Spleen (tissue), 11 donors: ENCODE results near the gene TENM3. TPM values are rescaled to one million over a fixed set of nuclear protein-coding genes. Genes with fewer than 3 reads are reported as not detected.

Experiments
- DNase-seq: peaks from one replicate; pipeline ENCODE4 v3.0.0-alpha.2; 2020
- H3K27ac ChIP-seq, 8 donors: fragments of 200-600 bp; sonication (generic) in 7 of 8; 1 replicate in 4 of 8; 2 replicates in 4 of 8; pipeline versions ENCODE4 v1.5.0 to v1.8.0; 2016 to 2021; ENCODE audit warnings: inconsistent platforms in 4 of 8, mild to moderate bottlenecking in 4 of 8, moderate library complexity in 1 of 8
- H3K27me3 ChIP-seq, 7 donors: fragments of 200-600 bp; sonication (generic) in 6 of 7; replicated peaks in 1 of 7; 1 replicate in 4 of 7; 2 replicates in 3 of 7; pipeline versions ENCODE4 v1.5.0 to v1.8.0; 2016 to 2021; ENCODE audit warnings: inconsistent platforms in 3 of 7, mild to moderate bottlenecking in 1 of 7
- H3K36me3 ChIP-seq, 6 donors: fragments of 200-600 bp; sonication (generic) in 5 of 6; 1 replicate in 4 of 6; 2 replicates in 2 of 6; pipeline versions ENCODE4 v1.5.0 to v1.8.0; 2016 to 2021; ENCODE audit warnings: inconsistent platforms in 2 of 6
- H3K4me1 ChIP-seq, 6 donors: fragments of 200-600 bp; sonication (generic) in 5 of 6; 1 replicate in 3 of 6; 2 replicates in 3 of 6; pipeline versions ENCODE4 v1.5.0 to v1.8.0; 2016 to 2021; ENCODE audit warnings: inconsistent platforms in 3 of 6
- H3K4me3 ChIP-seq, 8 donors: fragments of 200-600 bp; sonication (generic) in 7 of 8; 1 replicate in 4 of 8; 2 replicates in 4 of 8; pipeline versions ENCODE4 v1.5.0 to v1.8.0; 2016 to 2021; ENCODE audit warnings: inconsistent platforms in 4 of 8, mild to moderate bottlenecking in 4 of 8, moderate library complexity in 2 of 8
- H3K9me3 ChIP-seq, 8 donors: fragments of 200-600 bp; sonication (generic) in 7 of 8; 1 replicate in 4 of 8; 2 replicates in 4 of 8; pipeline versions ENCODE4 v1.5.0 to v1.8.0; 2016 to 2021; ENCODE audit warnings: inconsistent platforms in 4 of 8
- CTCF ChIP-seq, 11 experiments: fragments of 200-600 bp in 7 of 11; fragments of 450-650 bp in 4 of 11; sonication (generic) in 4 of 11; IDR thresholded peaks in 8 of 11; conservative IDR thresholded peaks in 3 of 11; 1 replicate in 7 of 11; 2 replicates in 4 of 11; pipeline versions ENCODE4 v1.4.0 to v1.8.0; 2016 to 2021; ENCODE audit warnings: antibody characterized with exemption in 11 of 11, inconsistent platforms in 4 of 11, mild to moderate bottlenecking in 1 of 11
- POLR2A ChIP-seq, 3 donors: fragments of 450-650 bp; IDR thresholded peaks; one replicate each; pipeline ENCODE4 v1.5.1; 2017; ENCODE audit warnings: antibody characterized with exemption in 3 of 3, mild to moderate bottlenecking in 1 of 3
- POLR2AphosphoS5 ChIP-seq, 3 donors: sonication (generic); formaldehyde crosslinking; IDR thresholded peaks; one replicate each; pipeline ENCODE4 v1.5.1; 2017; ENCODE audit warnings: antibody characterized with exemption in 3 of 3
- WGBS, 5 donors: extraction: QIAGEN DNeasy Blood & Tissue Kit in 3 of 5; methylation state at CpG; one replicate each; pipeline versions ENCODE4 v1.1.5 to v1.1.7; 2013 to 2018; 5-methylcytosine and 5-hydroxymethylcytosine counted together
- intact Hi-C: fragments of 100-400 bp; cut with DNase I; formaldehyde crosslinking; loops from one replicate; pipeline ENCODE4 v1.15.0; 2023; ENCODE audit warnings: low total_unique reads
- polyA plus RNA-seq, 3 donors: library from polyadenylated mRNA; stranded (reverse); fragments of 200-250 nt; gene quantifications; one replicate each; pipeline ENCODE4 v1.2.1, GENCODE V29; 2013
- total RNA-seq, 7 donors: library from RNA; depleted of rRNA in 3 of 7; stranded (reverse); fragments of >200 nt in 3 of 7; fragmentation: NEBNext Ultra II Directional in 4 of 7; extraction: Animal tissue kit (Norgen Biotek cat#: 25700) in 4 of 7; gene quantifications; one replicate each; pipeline versions ENCODE4 v1.1.0 to v1.2.1, GENCODE V29; 2016 to 2021
- donor health status: healthy with polysubstance abuse.
- donor health status: DM: no; HTN: no; CAD: no; lungs with moderate emphysema.
- donor health status: DM: no; HTN: no; CAD: no.
- donor health status: Bipolar disorder and iron deficiency.
- donor health status: healthy.
- donor health status: DM: no; HTN: no; CAD: no.
- donor health status: DM: yes; HTN: yes; CAD: no.

Gene TENM3
- total and polyA plus RNA-seq, 10 donors: 0.37 to 45.6 (median 17.7) TPM

- H3K27me3 ChIP-seq: peaks cover 0 to 4% (median 0%) of the 10 kb centered on the region in 7 donors
- no peak overlapping the region for H3K27ac ChIP-seq
- H3K36me3 ChIP-seq: no peaks in the 10 kb centered on the region
- H3K4me3 ChIP-seq: no peak overlapping the region
- WGBS, 5 donors: 84 to 96% (median 89%) methylated on average over 4 of the region's 4 CpGs
- no peaks in the 10 kb centered on the region for H3K4me1 ChIP-seq
- no peak for TF ChIP-seq CTCF (IDR thresholded peaks at IDR 0.05 in 8 of 11, conservative IDR thresholded peaks at IDR 0.05 in 3 of 11)
- TF ChIP-seq POLR2AphosphoS5 (IDR thresholded peaks at IDR 0.05): no peak
- no peak for TF ChIP-seq POLR2A (IDR thresholded peaks at IDR 0.05)
- no peaks in the 10 kb centered on the region for H3K9me3 ChIP-seq
- DNase-seq: no peak
- intact Hi-C loops: no loop called here
These were observed 435.4 kb downstream of the TENM3 start for GRCh38 chr4:182678590-182678989.

- Histone ChIP-seq H3K9me3 (no peaks in the 10 kb centered on the region), H3K36me3 (no peaks in the 10 kb centered on the region), H3K4me3 (no peak overlapping the region), H3K27me3 (peaks cover 0 to 4% (median 0%) of the 10 kb centered on the region in 7 donors), H3K4me1 (no peaks in the 10 kb centered on the region), H3K27ac (no peak overlapping the region)
- no peak for DNase-seq
- WGBS, 5 donors: 84 to 89% (median 89%) methylated on average over 11 of the region's 11 CpGs
- intact Hi-C loops: no loop called here
- no peak for TF ChIP-seq POLR2AphosphoS5 (IDR thresholded peaks at IDR 0.05)
- no peak for TF ChIP-seq POLR2A (IDR thresholded peaks at IDR 0.05)
- no peak for TF ChIP-seq CTCF (IDR thresholded peaks at IDR 0.05 in 8 of 11, conservative IDR thresholded peaks at IDR 0.05 in 3 of 11)
These were observed 436.3 kb downstream of the TENM3 start for GRCh38 chr4:182679533-182679932.

GRCh38 chr4:182680234-182680653 is 437.0 kb downstream of the TENM3 start:
- H3K4me3 ChIP-seq: no peak overlapping the region
- intact Hi-C loops: no loop called here
- no peak for TF ChIP-seq POLR2A (IDR thresholded peaks at IDR 0.05)
- TF ChIP-seq POLR2AphosphoS5 (IDR thresholded peaks at IDR 0.05): no peak
- TF ChIP-seq CTCF (IDR thresholded peaks at IDR 0.05 in 8 of 11, conservative IDR thresholded peaks at IDR 0.05 in 3 of 11): no peak
- no peaks in the 10 kb centered on the region for H3K36me3 ChIP-seq
- H3K4me1 ChIP-seq: no peaks in the 10 kb centered on the region
- H3K27ac ChIP-seq: no peak overlapping the region
- H3K9me3 ChIP-seq: no peaks in the 10 kb centered on the region
- no peak for DNase-seq
- 78 to 82% (median 79%) methylated on average over 15 of the region's 15 CpGs for WGBS, 5 donors
- no peaks in the 10 kb centered on the region for H3K27me3 ChIP-seq

- DNase-seq: no peak
- Histone ChIP-seq H3K9me3 (no peaks in the 10 kb centered on the region), H3K27ac (no peak overlapping the region), H3K36me3 (no peaks in the 10 kb centered on the region), H3K27me3 (peaks cover 0 to 7% (median 0%) of the 10 kb centered on the region in 7 donors), H3K4me3 (no peak overlapping the region), H3K4me1 (no peaks in the 10 kb centered on the region)
- intact Hi-C loops: no loop called here
- WGBS, 5 donors: 68 to 76% (median 72%) methylated on average over 5 of the region's 5 CpGs
- TF ChIP-seq POLR2AphosphoS5 (IDR thresholded peaks at IDR 0.05) (no peak), CTCF (IDR thresholded peaks at IDR 0.05 in 8 of 11, conservative IDR thresholded peaks at IDR 0.05 in 3 of 11) (no peak), POLR2A (IDR thresholded peaks at IDR 0.05) (no peak)
These were observed 440.5 kb downstream of the TENM3 start for GRCh38 chr4:182683661-182684060.
